ENCODE data around the gene RBP7. TPM values are rescaled to one million over a fixed set of nuclear protein-coding genes. Genes with fewer than 3 reads are reported as not detected.

The RBP7 gene
- total RNA-seq, 1 donor from 2014 or later: 0.26 TPM

GRCh38 chr1:10042746-10043145 is 45.7 kb downstream of the RBP7 start:
- H3K27me3 ChIP-seq (ENCODE audit: control insufficient read depth, insufficient read depth, low read length): no peaks in the 10 kb centered on the region
- FAIRE-seq (no peak), DNase-seq (ENCODE audit: low read depth) (no peak)
- H3K36me3 ChIP-seq (ENCODE audit: control insufficient read depth, insufficient read depth, low read length): peaks cover under 1% of the 10 kb centered on the region
- H3K4me3 ChIP-seq (ENCODE audit: low read depth, low read length): no peak overlapping the region
- TF ChIP-seq CTCF (IDR thresholded peaks at IDR 0.05; ENCODE audit: insufficient read depth, low read length, severe bottlenecking): no peak

- DNase-seq (ENCODE audit: low read depth) (no peak), FAIRE-seq (no peak)
- no peaks in the 10 kb centered on the region for H3K27me3 ChIP-seq (ENCODE audit: control insufficient read depth, insufficient read depth, low read length)
- H3K4me3 ChIP-seq (ENCODE audit: low read depth, low read length): no peak overlapping the region
- TF ChIP-seq CTCF (IDR thresholded peaks at IDR 0.05; ENCODE audit: insufficient read depth, low read length, severe bottlenecking): no peak
- peaks cover 2% of the 10 kb centered on the region for H3K36me3 ChIP-seq (ENCODE audit: control insufficient read depth, insufficient read depth, low read length)
Observed at GRCh38 chr1:10045480-10046355, 48.7 kb downstream of the RBP7 start.

GRCh38 chr1:10046356-10047085 is 49.5 kb downstream of the RBP7 start:
- no peaks in the 10 kb centered on the region for H3K27me3 ChIP-seq (ENCODE audit: control insufficient read depth, insufficient read depth, low read length)
- TF ChIP-seq CTCF (IDR thresholded peaks at IDR 0.05; ENCODE audit: insufficient read depth, low read length, severe bottlenecking): no peak
- H3K36me3 ChIP-seq (ENCODE audit: control insufficient read depth, insufficient read depth, low read length): peaks cover 2% of the 10 kb centered on the region
- FAIRE-seq (no peak), DNase-seq (ENCODE audit: low read depth) (no peak)
- H3K4me3 ChIP-seq (ENCODE audit: low read depth, low read length): no peak overlapping the region

- DNase-seq (ENCODE audit: low read depth): no peak
- Histone ChIP-seq H3K4me3 (ENCODE audit: low read depth, low read length) (no peak overlapping the region), H3K27me3 (ENCODE audit: control insufficient read depth, insufficient read depth, low read length) (no peaks in the 10 kb centered on the region), H3K36me3 (ENCODE audit: control insufficient read depth, insufficient read depth, low read length) (peaks cover 2% of the 10 kb centered on the region)
- no peak for TF ChIP-seq CTCF (IDR thresholded peaks at IDR 0.05; ENCODE audit: insufficient read depth, low read length, severe bottlenecking)
- no peak for FAIRE-seq
Observed at GRCh38 chr1:10048601-10049000, 51.6 kb downstream of the RBP7 start.

- TF ChIP-seq CTCF (IDR thresholded peaks at IDR 0.05; ENCODE audit: insufficient read depth, low read length, severe bottlenecking): no peak
- no peaks in the 10 kb centered on the region for H3K27me3 ChIP-seq (ENCODE audit: control insufficient read depth, insufficient read depth, low read length)
- FAIRE-seq (no peak), DNase-seq (ENCODE audit: low read depth) (no peak)
- no peak overlapping the region for H3K4me3 ChIP-seq (ENCODE audit: low read depth, low read length)
- peaks cover 2% of the 10 kb centered on the region for H3K36me3 ChIP-seq (ENCODE audit: control insufficient read depth, insufficient read depth, low read length)
Observed at GRCh38 chr1:10050611-10051010, 53.6 kb downstream of the RBP7 start.

All from bronchial epithelial cell (primary cell).